Astrocyte (in vitro differentiated cells and primary cell): ENCODE results near the gene JPH3. TPM values are rescaled to one million over a fixed set of nuclear protein-coding genes. Genes with fewer than 3 reads are reported as not detected.

Experiments
- DNase-seq: peaks from one replicate; pipeline ENCODE4 v3.0.0-alpha.2; 2010; ENCODE audit warnings: low read depth
- FAIRE-seq: peaks from 2 replicates; lab custom pipeline; 2011; peaks lifted over from hg19 to GRCh38; lab: Jason Lieb, UNC
- H2AFZ ChIP-seq: 2 replicates; pipeline ENCODE4 v1.6.0; 2012; ENCODE audit warnings: low read depth, low read length, inconsistent platforms
- H3K27ac ChIP-seq: 2 replicates; pipeline ENCODE4 v1.5.1; 2011; ENCODE audit warnings: low read depth, low read length, inconsistent platforms
- H3K27me3 ChIP-seq: 2 replicates; pipeline ENCODE4 v1.6.0; 2011; ENCODE audit warnings: low read length, inconsistent platforms; ENCODE audit not compliant: insufficient read depth
- H3K36me3 ChIP-seq: 2 replicates; pipeline ENCODE4 v1.5.1; 2011; ENCODE audit warnings: low read length, inconsistent platforms; ENCODE audit not compliant: insufficient read depth
- H3K4me1 ChIP-seq: 2 replicates; pipeline ENCODE4 v1.5.1; 2011; ENCODE audit warnings: low read length, inconsistent platforms; ENCODE audit not compliant: insufficient read depth
- H3K4me2 ChIP-seq: 2 replicates; pipeline ENCODE4 v1.6.0; 2012; ENCODE audit warnings: low read length, inconsistent platforms
- H3K4me3 ChIP-seq: 2 replicates; pipeline ENCODE4 v1.5.1; 2011; ENCODE audit warnings: low read depth, mild to moderate bottlenecking, low read length, inconsistent platforms; ENCODE audit not compliant: insufficient read depth
- H3K79me2 ChIP-seq: 2 replicates; pipeline ENCODE4 v1.6.0; 2012; ENCODE audit warnings: mild to moderate bottlenecking, low read length, inconsistent platforms; ENCODE audit not compliant: insufficient read depth
- H3K9ac ChIP-seq: 2 replicates; pipeline ENCODE4 v1.6.0; 2012; ENCODE audit warnings: mild to moderate bottlenecking, low read length, inconsistent platforms
- H3K9me3 ChIP-seq: 2 replicates; pipeline ENCODE4 v1.5.1; 2012; ENCODE audit warnings: low read depth, mild to moderate bottlenecking, low read length, inconsistent platforms; ENCODE audit not compliant: insufficient read depth
- H4K20me1 ChIP-seq: 2 replicates; pipeline ENCODE4 v1.6.0; 2012; ENCODE audit warnings: low read length, inconsistent platforms; ENCODE audit not compliant: insufficient read depth
- H3K27ac Mint-ChIP-seq: one replicate; pipeline ENCODE4 v1.8.0; 2021; ENCODE audit warnings: mild to moderate bottlenecking, mixed read lengths; ENCODE audit not compliant: unreplicated experiment
- H3K27me3 Mint-ChIP-seq: one replicate; pipeline ENCODE4 v1.8.0; 2021; ENCODE audit warnings: low read depth, mixed read lengths; ENCODE audit not compliant: unreplicated experiment
- H3K36me3 Mint-ChIP-seq: one replicate; pipeline ENCODE4 v1.8.0; 2021; ENCODE audit warnings: low read depth, mixed read lengths; ENCODE audit not compliant: unreplicated experiment
- H3K4me1 Mint-ChIP-seq: one replicate; pipeline ENCODE4 v1.8.0; 2021; ENCODE audit warnings: low read depth, mixed read lengths; ENCODE audit not compliant: unreplicated experiment
- H3K4me3 Mint-ChIP-seq: one replicate; pipeline ENCODE4 v1.8.0; 2021; ENCODE audit warnings: mild to moderate bottlenecking, moderate library complexity, mixed read lengths; ENCODE audit not compliant: unreplicated experiment
- H3K9me3 Mint-ChIP-seq: one replicate; pipeline ENCODE4 v1.8.0; 2021; ENCODE audit warnings: mild to moderate bottlenecking, mixed read lengths; ENCODE audit not compliant: unreplicated experiment
- CTCF ChIP-seq: IDR thresholded peaks from 2 replicates; pipeline ENCODE4 v1.5.1; 2011; ENCODE audit warnings: low read depth, mild to moderate bottlenecking, inconsistent platforms, low read length, moderate library complexity; ENCODE audit not compliant: insufficient read depth
- EZH2 ChIP-seq: IDR thresholded peaks from 2 replicates; pipeline ENCODE4 v1.6.1; 2012; ENCODE audit warnings: mild to moderate bottlenecking, low read length, inconsistent platforms; ENCODE audit not compliant: insufficient read depth
- total RNA-seq: library from RNA; stranded (reverse); gene quantifications from 2 replicates; pipeline ENCODE4 v1.2.1, GENCODE V29; 2021

JPH3 gene
- total RNA-seq, 1 donor from 2014 or later: 8.6 TPM

GRCh38 chr16:87688876-87689815 is 86.8 kb downstream of the JPH3 start:
- H3K9ac ChIP-seq: no peak overlapping the region
- no peak overlapping the region for H3K4me2 ChIP-seq
- no peaks in the 10 kb centered on the region for H3K4me1 ChIP-seq
- no peaks in the 10 kb centered on the region for H4K20me1 ChIP-seq
- H3K79me2 ChIP-seq: no peaks in the 10 kb centered on the region
- DNase-seq (no peak), FAIRE-seq (no peak)
- no peak overlapping the region for H3K27ac Mint-ChIP-seq
- no peaks in the 10 kb centered on the region for H3K36me3 Mint-ChIP-seq
- H2AFZ ChIP-seq: no peak overlapping the region
- no peaks in the 10 kb centered on the region for H3K4me1 Mint-ChIP-seq
- H3K4me3 ChIP-seq: no peak overlapping the region
- peaks cover 4% of the 10 kb centered on the region for H3K27me3 Mint-ChIP-seq
- H3K9me3 Mint-ChIP-seq: no peaks in the 10 kb centered on the region
- H3K27me3 ChIP-seq: peaks cover 3% of the 10 kb centered on the region
- H3K4me3 Mint-ChIP-seq: no peak overlapping the region
- no peaks in the 10 kb centered on the region for H3K9me3 ChIP-seq
- TF ChIP-seq CTCF (no peak), EZH2 (no peak)
- H3K36me3 ChIP-seq: no peaks in the 10 kb centered on the region
- no peak overlapping the region for H3K27ac ChIP-seq

GRCh38 chr16:87689956-87690465 is 87.7 kb downstream of the JPH3 start:
- H3K4me3 ChIP-seq: no peak overlapping the region
- no peak for FAIRE-seq
- no peak overlapping the region for H3K4me2 ChIP-seq
- Mint-ChIP-seq H3K27ac (no peak overlapping the region), H3K4me3 (no peak overlapping the region), H3K4me1 (no peaks in the 10 kb centered on the region), H3K36me3 (peaks cover 3% of the 10 kb centered on the region), H3K9me3 (no peaks in the 10 kb centered on the region), H3K27me3 (peaks cover 4% of the 10 kb centered on the region)
- H3K9me3 ChIP-seq: no peaks in the 10 kb centered on the region
- no peak overlapping the region for H2AFZ ChIP-seq
- H3K9ac ChIP-seq: no peak overlapping the region
- H3K27me3 ChIP-seq: peaks cover 3% of the 10 kb centered on the region
- no peak overlapping the region for H3K27ac ChIP-seq
- peaks cover 2% of the 10 kb centered on the region for H4K20me1 ChIP-seq
- no peaks in the 10 kb centered on the region for H3K36me3 ChIP-seq
- no peak for DNase-seq
- TF ChIP-seq EZH2: no peak
- TF ChIP-seq CTCF: no peak
- H3K4me1 ChIP-seq: no peaks in the 10 kb centered on the region
- H3K79me2 ChIP-seq: no peaks in the 10 kb centered on the region
